Activated naive CD8-positive, alpha-beta T cell treated with anti-CD3 and anti-CD28 coated beads, Interleukin-2, amount 10 ng/mL, durations not matched to agents 7 days and 5 days (primary cell): ENCODE data around the gene DNAJB1. TPM values are rescaled to one million over a fixed set of nuclear protein-coding genes. Genes with fewer than 3 reads are reported as not detected.
"Not testable (repeated sequence)": the region's sequence is repeated elsewhere in the genome, so short reads cannot be mapped to it uniquely, and the experiment has no call there.

Experiments
- ATAC-seq: fragments of 150-1000 bp; cut with Tn5 transposase; one replicate; pipeline ENCODE4 v1.10.0; 2021; ENCODE audit warnings: low read depth, moderate library complexity
- POLR2A ChIA-PET: fragments of 350-600 bp; sonication (Branson Sonifier 250); formaldehyde crosslinking; loops from one replicate; lab custom pipeline; 2021; ENCODE audit warnings: antibody characterized with exemption; lab: Charles Lee
- DNase-seq: peaks from one replicate; pipeline ENCODE4 v3.0.0; 2021
- H3K27ac Mint-ChIP-seq: one replicate; pipeline ENCODE4 v1.8.0; 2022; ENCODE audit warnings: mild to moderate bottlenecking, mixed read lengths
- H3K27me3 Mint-ChIP-seq: one replicate; pipeline ENCODE4 v1.8.0; 2022; ENCODE audit warnings: mild to moderate bottlenecking, moderate library complexity, mixed read lengths
- H3K36me3 Mint-ChIP-seq: one replicate; pipeline ENCODE4 v1.8.0; 2021; ENCODE audit warnings: mild to moderate bottlenecking, mixed read lengths
- H3K4me1 Mint-ChIP-seq: one replicate; pipeline ENCODE4 v1.8.0; 2021; ENCODE audit warnings: mixed read lengths
- H3K4me3 Mint-ChIP-seq: one replicate; pipeline ENCODE4 v1.8.0; 2022; ENCODE audit warnings: mild to moderate bottlenecking, moderate library complexity, mixed read lengths
- H3K9me3 Mint-ChIP-seq: one replicate; pipeline ENCODE4 v1.8.0; 2021; ENCODE audit warnings: mixed read lengths
- total RNA-seq, 2 experiments: library from RNA; stranded (reverse); gene quantifications; one replicate each; pipeline ENCODE4 v1.2.3, GENCODE V29; 2021

DNAJB1 gene
- total RNA-seq, 2 experiments from 2014 or later = 103 to 110 TPM

- H3K4me3 Mint-ChIP-seq = no peak overlapping the region
- POLR2A ChIA-PET = no interaction called here
- H3K27me3 Mint-ChIP-seq = no peaks in the 10 kb centered on the region
- no peaks in the 10 kb centered on the region for H3K9me3 Mint-ChIP-seq
- H3K36me3 Mint-ChIP-seq = peaks cover 6% of the 10 kb centered on the region
- H3K27ac Mint-ChIP-seq = no peak overlapping the region
- DNase-seq = no peak
- ATAC-seq = no peak
- H3K4me1 Mint-ChIP-seq = peaks cover 15% of the 10 kb centered on the region
Observed at GRCh38 chr19:14559916-14560775, 41.9 kb upstream of the DNAJB1 start.

- Mint-ChIP-seq H3K4me3 (no peak overlapping the region), H3K36me3 (no peaks in the 10 kb centered on the region), H3K27ac (no peak overlapping the region), H3K9me3 (no peaks in the 10 kb centered on the region), H3K4me1 (peaks cover 15% of the 10 kb centered on the region), H3K27me3 (no peaks in the 10 kb centered on the region)
- POLR2A ChIA-PET = no interaction called here
- DNase-seq (no peak), ATAC-seq (no peak)
Observed at GRCh38 chr19:14558370-14559066, 40.3 kb upstream of the DNAJB1 start.

- H3K4me1 Mint-ChIP-seq = peaks cover 15% of the 10 kb centered on the region
- no peaks in the 10 kb centered on the region for H3K36me3 Mint-ChIP-seq
- DNase-seq (peak; percentile 82), ATAC-seq (peak; percentile 85)
- POLR2A ChIA-PET = interaction anchor here (0.6 to 1.1 kb wide), 2 partner anchors 35 to 51 kb away, joined by 3 read pairs; no protein-coding TSS in a partner anchor
- peak overlapping the region; percentile 38 for H3K27ac Mint-ChIP-seq
- H3K27me3 Mint-ChIP-seq = no peaks in the 10 kb centered on the region
- H3K4me3 Mint-ChIP-seq = peak overlapping the region; percentile 45
- no peaks in the 10 kb centered on the region for H3K9me3 Mint-ChIP-seq
Observed at GRCh38 chr19:14556662-14557188, 38.5 kb upstream of the DNAJB1 start.

- Mint-ChIP-seq H3K4me1 (peaks cover 20% of the 10 kb centered on the region), H3K36me3 (no peaks in the 10 kb centered on the region), H3K9me3 (no peaks in the 10 kb centered on the region), H3K27me3 (no peaks in the 10 kb centered on the region), H3K27ac (peak overlapping the region; percentile 52), H3K4me3 (peak overlapping the region; percentile 45)
- DNase-seq = no peak
- ATAC-seq = peak; percentile 6
- POLR2A ChIA-PET = interaction anchor here (0.6 to 2.5 kb wide), 3 partner anchors 34 to 51 kb away, joined by 3 to 7 read pairs (median 3); partner anchors contain the start of gene DNAJB1
Observed at GRCh38 chr19:14555918-14556661, 37.9 kb upstream of the DNAJB1 start.

- Mint-ChIP-seq H3K4me3 (no peak overlapping the region), H3K4me1 (peaks cover 21% of the 10 kb centered on the region), H3K27me3 (no peaks in the 10 kb centered on the region), H3K36me3 (peaks cover 2% of the 10 kb centered on the region), H3K9me3 (no peaks in the 10 kb centered on the region), H3K27ac (no peak overlapping the region)
- DNase-seq (no peak), ATAC-seq (no peak)
- POLR2A ChIA-PET = interaction anchor here (1.1 to 2.5 kb wide), 2 partner anchors 14 to 35 kb away, joined by 3 to 7 read pairs; partner anchors contain the start of gene DNAJB1
Observed at GRCh38 chr19:14554382-14554812, 36.2 kb upstream of the DNAJB1 start.

GRCh38 chr19:14553939-14554243 is 35.7 kb upstream of the DNAJB1 start:
- POLR2A ChIA-PET = interaction anchor here (1.1 to 2.5 kb wide), 3 partner anchors 15 to 47 kb away, joined by 3 to 7 read pairs (median 4); partner anchors contain the start of gene DNAJB1
- Mint-ChIP-seq H3K27ac (no peak overlapping the region), H3K4me3 (no peak overlapping the region)

GRCh38 chr19:14553042-14553938 is 35.1 kb upstream of the DNAJB1 start:
- Mint-ChIP-seq H3K27ac (no peak overlapping the region), H3K27me3 (no peaks in the 10 kb centered on the region), H3K4me1 (peaks cover 21% of the 10 kb centered on the region), H3K4me3 (no peak overlapping the region), H3K36me3 (peaks cover 3% of the 10 kb centered on the region), H3K9me3 (no peaks in the 10 kb centered on the region)
- POLR2A ChIA-PET = interaction anchor here (1.1 to 2.5 kb wide), 3 partner anchors 15 to 46 kb away, joined by 3 to 7 read pairs (median 4); partner anchors contain the start of gene DNAJB1
- ATAC-seq = no peak
- DNase-seq = no peak

More at GRCh38 chr19:14553939-14554243, 35.7 kb upstream of the DNAJB1 start:
- no peaks in the 10 kb centered on the region for H3K27me3 Mint-ChIP-seq
- ATAC-seq (no peak), DNase-seq (no peak)
- peaks cover 2% of the 10 kb centered on the region for H3K36me3 Mint-ChIP-seq
- H3K9me3 Mint-ChIP-seq = no peaks in the 10 kb centered on the region
- peaks cover 21% of the 10 kb centered on the region for H3K4me1 Mint-ChIP-seq

- not testable (repeated sequence) for ATAC-seq, H3K9me3 Mint-ChIP-seq, DNase-seq, H3K27me3 Mint-ChIP-seq, H3K36me3 Mint-ChIP-seq
- Mint-ChIP-seq H3K4me1 (peaks cover 21% of the 10 kb centered on the region), H3K27ac (peak overlapping the region; percentile 78), H3K4me3 (peak overlapping the region; percentile 42)
- POLR2A ChIA-PET = interaction anchor here (1.0 to 2.2 kb wide), 3 partner anchors 27 to 46 kb away, joined by 3 to 10 read pairs (median 7); partner anchors contain the start of gene DNAJB1
Observed at GRCh38 chr19:14552006-14552360, 33.8 kb upstream of the DNAJB1 start.

GRCh38 chr19:14551134-14552005 is 33.2 kb upstream of the DNAJB1 start:
- ATAC-seq (peak; percentile 99), DNase-seq (peak; percentile 73)
- Mint-ChIP-seq H3K4me1 (peaks cover 17% of the 10 kb centered on the region), H3K4me3 (peak overlapping the region; percentile 47), H3K27ac (peak overlapping the region; percentile 78)
- not testable (repeated sequence) for H3K36me3 Mint-ChIP-seq, H3K9me3 Mint-ChIP-seq, H3K27me3 Mint-ChIP-seq
- POLR2A ChIA-PET = interaction anchor here (0.5 to 2.2 kb wide), 4 partner anchors 26 to 922 kb away, joined by 3 to 10 read pairs (median 6); partner anchors contain the start of gene DNAJB1

- H3K4me1 Mint-ChIP-seq = peaks cover 10% of the 10 kb centered on the region
- no peaks in the 10 kb centered on the region for H3K9me3 Mint-ChIP-seq
- ATAC-seq = no peak
- DNase-seq = no peak
- H3K27me3 Mint-ChIP-seq = no peaks in the 10 kb centered on the region
- POLR2A ChIA-PET = interaction anchor here (0.5 to 2.2 kb wide), 3 partner anchors 32 to 921 kb away, joined by 5 to 10 read pairs (median 7); partner anchors contain the start of gene DNAJB1
- no peak overlapping the region for H3K27ac Mint-ChIP-seq
- no peak overlapping the region for H3K4me3 Mint-ChIP-seq
- H3K36me3 Mint-ChIP-seq = peaks cover 7% of the 10 kb centered on the region
Observed at GRCh38 chr19:14550201-14550754, 32.1 kb upstream of the DNAJB1 start.

- no peak overlapping the region for H3K4me3 Mint-ChIP-seq
- peaks cover 5% of the 10 kb centered on the region for H3K4me1 Mint-ChIP-seq
- POLR2A ChIA-PET = no interaction called here
- H3K9me3 Mint-ChIP-seq = no peaks in the 10 kb centered on the region
- ATAC-seq (no peak), DNase-seq (no peak)
- no peak overlapping the region for H3K27ac Mint-ChIP-seq
- no peaks in the 10 kb centered on the region for H3K27me3 Mint-ChIP-seq
- peaks cover 9% of the 10 kb centered on the region for H3K36me3 Mint-ChIP-seq
Observed at GRCh38 chr19:14545716-14546082, 27.5 kb upstream of the DNAJB1 start.
